HG03432 (cell line): ENCODE measurements around the gene SPINK7.

Source experiments
- ATAC-seq: cut with Tn5 transposase; IDR thresholded peaks from one replicate; pipeline ENCODE4 v1.9.1; 2021; ENCODE audit warnings: mild to moderate bottlenecking, moderate library complexity; ENCODE audit not compliant: unreplicated experiment

Gene SPINK7

GRCh38 chr5:148343603-148344487, 31.6 kb downstream of the SPINK7 start:
- no peak for ATAC-seq

DNA sequence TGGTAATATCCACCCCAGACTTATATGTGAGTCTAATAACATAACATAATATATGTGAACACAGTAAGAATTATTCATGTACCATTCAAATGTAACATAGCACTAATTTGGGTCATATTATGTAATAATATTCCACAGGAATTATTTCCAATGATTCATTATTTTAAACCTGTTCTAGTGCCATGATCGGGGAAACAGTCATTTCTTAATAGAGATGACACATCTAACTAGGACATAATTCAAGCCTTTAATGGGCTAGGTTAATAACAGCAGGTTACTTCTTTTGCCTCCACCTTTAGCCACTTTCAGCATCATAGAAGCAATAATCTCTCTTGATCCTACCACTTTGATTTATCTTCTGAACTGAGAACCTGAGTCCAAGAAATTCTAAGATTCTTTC, 35.5 kb downstream of the SPINK7 start:
- ATAC-seq, result no peak

DNA sequence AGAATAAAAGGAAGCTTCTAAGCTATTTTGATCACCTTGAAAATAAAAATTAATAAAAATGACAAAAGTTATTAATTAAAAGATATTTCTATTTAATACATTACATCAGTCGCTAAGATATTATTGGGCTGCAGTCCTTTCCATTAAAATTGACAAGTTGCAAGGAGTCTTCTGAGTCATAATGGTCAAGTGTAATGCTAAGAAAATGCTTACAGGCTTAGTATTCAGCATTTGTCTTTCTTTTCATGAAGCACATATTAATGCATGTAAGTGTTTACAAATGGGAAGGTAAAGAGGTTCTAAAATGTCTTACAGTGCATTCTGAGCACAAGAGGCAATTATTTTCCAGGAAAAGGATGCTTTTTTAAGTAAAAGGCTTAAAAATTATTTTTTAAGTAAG, 40.5 kb downstream of the SPINK7 start:
- no peak for ATAC-seq

DNA sequence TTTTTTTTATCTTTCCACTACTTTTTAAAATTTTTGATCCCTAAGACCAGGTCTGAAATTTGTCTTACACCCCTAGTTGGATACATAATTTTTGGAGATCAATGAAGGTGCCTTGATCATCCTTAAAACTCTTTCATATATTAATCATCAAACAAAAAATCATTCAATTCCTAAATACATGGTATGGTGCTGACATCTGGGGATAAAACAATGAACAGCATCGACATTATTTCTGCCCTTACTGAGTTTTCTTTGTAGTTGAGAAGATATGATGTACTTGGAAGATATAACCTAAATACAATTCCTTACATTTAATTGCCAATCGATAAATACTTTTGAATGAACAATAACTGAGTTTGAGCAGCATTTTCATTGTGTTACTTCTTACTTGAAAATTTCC, 41.4 kb downstream of the SPINK7 start:
- no peak for ATAC-seq

DNA sequence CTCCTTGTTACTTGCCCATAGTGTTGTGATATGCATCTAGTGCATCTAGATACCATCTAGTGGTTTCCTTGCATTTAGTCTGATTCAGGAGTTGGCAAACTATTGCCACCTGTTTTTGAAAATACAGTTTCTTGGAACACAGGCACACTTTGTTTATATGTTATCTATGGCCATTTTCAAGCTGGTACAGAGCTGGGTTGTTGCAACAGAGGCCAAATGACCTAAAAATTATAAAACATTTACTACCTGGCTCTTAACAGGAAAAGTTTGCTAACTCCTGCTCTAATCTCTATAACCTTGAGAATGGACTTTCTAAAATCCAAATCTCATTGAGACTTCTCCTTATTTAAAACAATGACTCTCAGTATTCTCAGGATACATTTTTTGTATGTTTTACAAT, 52.1 kb downstream of the SPINK7 start:
- ATAC-seq, result no peak
